HG02623 (cell line): ENCODE data around the gene PCDH9.

Source experiments
- ATAC-seq: cut with Tn5 transposase; IDR thresholded peaks from one replicate; pipeline ENCODE4 v1.9.1; 2021; ENCODE audit warnings: moderate library complexity; ENCODE audit not compliant: unreplicated experiment

PCDH9 gene

DNA sequence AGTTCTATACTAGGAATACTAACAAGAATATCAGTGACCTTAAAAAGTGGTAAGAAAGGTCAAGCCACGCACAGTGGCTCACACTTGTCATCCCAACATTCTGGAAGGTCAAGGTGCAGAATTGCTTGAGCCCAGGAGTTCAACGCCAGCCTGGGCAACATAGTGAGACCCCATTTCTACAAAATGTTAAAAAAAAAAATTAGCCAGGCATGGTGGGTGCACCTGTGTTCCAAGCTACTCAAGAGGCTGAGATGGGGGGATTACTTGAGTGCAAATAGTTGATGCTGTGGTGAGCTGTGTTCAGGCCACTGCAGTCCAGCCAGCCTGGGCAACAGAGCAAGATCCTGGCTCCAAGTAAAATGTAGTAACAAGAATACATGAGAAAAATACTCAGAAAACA is 61.8 kb downstream of the PCDH9 start:
- ATAC-seq = no peak

DNA sequence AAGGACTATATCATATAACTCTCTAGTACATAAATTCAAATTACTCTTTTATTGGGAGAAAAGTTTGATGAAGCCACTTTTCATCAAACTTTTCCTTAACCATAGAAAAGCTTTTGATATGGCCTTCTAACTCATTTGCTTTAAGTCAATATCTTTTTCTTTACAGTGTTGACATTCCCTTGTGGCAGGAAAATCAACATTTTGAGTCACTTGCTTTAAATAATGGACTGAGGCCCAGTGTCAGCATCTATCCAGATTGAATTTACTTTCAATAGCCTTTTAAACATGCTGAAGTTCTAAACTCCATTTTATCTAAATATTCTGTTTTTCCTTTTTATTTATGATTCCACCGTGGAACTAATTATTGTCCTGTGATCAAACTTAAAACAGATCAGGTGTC is 62.7 kb downstream of the PCDH9 start:
- ATAC-seq = no peak

DNA sequence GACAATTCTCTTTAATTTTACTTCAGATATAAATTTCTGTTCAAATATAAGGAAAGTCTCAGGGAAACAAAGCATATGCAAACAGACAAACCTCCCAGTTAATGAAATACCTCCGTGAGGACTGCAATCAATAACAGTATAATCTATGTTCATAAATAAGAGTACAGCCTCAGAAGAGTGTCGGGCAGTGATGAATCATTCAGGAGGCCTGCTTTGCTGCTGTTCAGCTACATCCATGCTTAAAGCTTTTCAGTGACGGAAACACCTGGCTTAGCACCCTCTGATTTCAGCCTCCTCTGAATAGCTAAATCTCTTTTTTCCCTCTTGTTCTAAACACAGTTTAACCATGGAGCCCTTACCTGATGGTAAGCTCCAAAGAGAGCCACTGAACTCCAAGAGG is 69.0 kb downstream of the PCDH9 start:
- no peak for ATAC-seq

DNA sequence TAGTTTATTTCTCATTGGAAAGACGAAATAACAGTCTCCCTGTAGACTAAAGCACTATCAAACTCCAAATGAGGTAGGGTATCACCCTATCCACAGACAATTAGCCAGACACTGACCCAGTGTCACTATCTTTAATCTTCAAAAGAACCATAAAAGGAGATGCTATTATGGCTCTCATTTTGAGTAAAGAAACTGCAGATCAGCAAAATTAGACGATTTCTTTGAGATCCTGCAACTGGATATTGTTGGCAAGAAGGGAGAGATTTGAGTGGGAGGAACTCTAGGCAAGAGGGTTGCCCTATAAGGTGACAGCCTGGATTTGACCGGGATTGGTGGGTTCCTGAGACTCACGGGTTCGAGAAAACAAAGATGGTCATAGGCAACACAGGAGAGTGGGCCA is 71.2 kb downstream of the PCDH9 start:
- no peak for ATAC-seq

DNA sequence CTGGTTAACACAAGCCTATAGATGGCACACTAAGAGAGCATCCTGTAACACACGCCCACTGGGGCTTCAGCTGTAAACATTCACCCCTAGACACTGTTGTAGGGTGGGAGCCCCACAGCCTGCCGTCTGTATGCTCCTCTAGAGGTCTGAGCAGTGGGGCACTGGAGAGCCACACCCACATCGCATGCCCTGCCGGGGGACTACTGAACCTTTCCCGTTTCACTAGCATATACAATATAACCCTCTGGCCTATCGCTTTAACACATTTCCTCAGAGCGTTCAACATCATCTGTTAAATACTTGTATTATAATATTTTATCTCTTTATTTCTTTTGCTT is 73.4 kb downstream of the PCDH9 start:
- ATAC-seq = no peak

DNA sequence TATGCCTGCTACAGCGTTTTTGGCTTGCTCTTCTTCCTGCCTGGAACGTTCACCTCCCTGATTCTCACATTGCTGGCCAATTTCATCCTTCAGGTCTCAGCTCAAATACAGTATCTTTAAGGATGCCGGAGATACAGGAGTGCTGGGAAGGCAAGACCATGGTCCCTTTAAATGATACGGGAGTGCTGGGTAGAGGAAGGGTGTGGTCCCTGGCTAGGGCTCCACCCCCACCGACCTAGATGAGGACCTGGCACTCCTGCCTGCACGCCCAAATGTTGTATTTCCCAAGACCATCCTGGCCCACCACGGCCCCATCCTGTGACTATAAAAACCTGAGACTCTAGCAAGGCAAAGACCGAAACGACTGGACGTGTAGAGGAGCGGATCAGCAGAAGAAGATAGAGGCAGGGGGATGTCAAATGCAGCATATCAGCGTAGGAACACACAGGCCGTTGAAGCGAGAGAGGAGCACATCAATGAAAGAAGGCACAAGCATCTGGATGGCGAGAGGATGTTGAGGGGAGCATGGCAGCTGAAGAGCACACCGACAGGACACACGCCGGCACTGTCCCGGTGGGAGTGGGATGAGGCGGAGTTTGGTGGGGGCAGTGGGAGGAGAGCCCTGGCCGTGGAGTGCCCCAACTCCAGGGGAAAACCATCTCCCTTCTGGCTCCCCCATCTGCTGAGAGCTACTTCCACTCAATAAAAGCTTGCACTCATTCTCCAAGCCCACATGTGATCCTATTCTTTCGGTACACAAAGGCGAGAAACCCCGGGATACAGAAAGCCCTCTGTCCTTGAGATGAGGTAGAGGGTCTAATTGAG is 74.0 kb downstream of the PCDH9 start:
- no peak for ATAC-seq

DNA sequence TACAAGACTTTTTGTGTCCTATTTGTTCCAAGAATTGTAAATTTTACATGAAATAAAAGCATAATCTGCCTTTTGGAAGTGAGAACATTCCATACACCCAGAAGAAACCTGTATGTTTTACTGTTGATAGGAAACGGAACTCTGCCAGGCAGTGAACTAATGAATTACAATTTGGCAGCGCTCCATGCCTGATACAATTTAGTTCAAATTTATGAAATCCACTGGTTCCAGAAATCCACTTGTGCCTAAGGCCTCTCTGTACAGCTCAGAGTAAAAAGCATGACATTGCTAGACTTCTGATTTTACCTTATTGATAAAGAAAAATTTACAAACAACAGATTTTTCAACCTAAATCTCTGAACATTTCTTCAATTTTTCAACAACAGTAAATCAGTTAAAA is 78.1 kb downstream of the PCDH9 start:
- no peak for ATAC-seq

DNA sequence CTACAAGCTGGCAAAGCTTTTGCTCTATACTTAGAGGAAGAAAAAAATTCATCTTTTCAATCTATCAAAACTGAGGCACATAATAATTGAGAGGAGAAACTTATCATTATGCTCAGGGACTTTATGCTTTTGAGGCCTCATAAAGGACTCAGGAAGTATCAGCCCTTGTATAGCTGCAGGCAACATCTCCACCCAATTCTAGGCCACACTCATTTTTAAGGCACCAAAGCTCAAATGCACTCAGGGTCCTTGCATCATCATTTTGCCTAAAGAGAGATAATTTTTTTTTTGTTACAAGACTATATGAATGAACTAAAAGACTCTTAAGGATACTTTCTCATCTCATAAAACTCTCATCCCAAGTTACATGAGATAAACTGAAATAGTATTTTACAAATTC is 78.5 kb downstream of the PCDH9 start:
- ATAC-seq = no peak

DNA sequence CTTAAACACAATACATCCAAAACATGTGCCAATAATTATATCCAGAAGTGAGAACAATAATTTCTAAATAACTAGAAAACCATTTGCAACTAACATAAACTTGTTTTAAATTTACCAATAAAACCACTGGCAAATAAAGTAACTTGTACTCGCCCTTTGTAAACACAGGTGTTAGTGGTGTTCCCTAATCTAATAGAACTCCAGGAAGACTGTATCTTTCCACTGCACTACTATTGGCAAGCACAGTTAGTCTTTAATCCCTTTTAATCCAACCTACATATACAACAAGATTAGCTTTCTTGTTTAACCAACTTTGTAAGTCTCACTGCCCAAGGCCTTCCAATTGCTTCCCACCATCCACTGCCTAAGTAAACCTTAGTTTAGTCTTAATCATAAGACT is 79.5 kb downstream of the PCDH9 start:
- no peak for ATAC-seq

DNA sequence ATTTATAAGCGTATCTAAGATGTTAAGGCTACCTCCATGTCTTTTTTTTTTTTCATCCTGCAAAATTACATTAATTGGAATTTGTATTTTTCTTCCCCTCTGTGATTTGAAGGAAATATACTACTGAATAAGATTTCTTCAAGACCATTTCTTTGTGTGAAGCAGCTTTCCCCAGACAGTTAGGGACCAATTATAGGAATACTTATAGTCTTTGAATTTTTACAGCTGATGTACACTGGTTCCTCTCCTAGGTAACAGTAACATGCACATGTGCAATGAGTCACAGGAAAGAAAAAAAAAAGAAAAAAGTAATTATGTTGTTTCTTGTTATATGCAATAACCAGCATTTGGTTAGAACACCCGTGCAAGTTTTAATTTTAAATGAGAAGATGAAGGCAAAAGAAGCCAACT is 82.0 kb downstream of the PCDH9 start:
- no peak for ATAC-seq

DNA sequence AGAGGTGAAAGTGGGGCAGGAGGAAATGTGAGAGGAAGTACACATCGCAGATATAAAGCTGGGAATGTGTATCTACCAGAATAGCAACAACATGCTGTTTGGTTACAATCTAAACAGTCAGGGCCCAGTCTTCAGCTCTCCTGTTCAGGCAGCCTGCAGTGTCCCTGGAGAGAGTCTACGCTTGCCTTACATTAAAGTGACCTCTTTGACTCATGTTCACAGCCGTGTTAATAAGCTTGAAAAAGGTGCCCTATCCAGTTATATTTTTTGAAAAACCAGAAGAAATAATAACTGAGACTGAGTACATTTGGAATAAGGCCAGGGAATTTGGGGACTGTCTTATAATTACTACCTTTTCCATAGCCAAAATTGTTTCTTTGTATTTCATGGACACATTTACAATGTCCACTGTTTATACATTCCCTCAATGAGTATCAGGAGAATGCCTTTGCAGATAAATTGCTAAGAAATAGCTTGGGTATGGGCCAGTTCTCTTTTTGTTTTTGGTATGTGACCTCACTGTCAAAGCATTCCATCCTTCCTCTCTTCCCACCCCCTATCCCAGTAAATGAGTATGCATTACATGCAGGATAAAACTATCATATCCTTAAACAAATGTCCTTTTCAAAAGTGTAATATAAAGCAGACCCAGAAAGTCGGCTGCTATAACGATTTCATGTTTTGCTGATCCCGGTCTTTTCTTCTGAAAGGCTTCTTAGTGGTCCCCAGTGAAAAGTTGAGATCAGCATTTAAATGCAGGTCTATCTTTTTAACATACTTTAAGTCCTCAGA is 82.6 kb downstream of the PCDH9 start:
- no peak for ATAC-seq

DNA sequence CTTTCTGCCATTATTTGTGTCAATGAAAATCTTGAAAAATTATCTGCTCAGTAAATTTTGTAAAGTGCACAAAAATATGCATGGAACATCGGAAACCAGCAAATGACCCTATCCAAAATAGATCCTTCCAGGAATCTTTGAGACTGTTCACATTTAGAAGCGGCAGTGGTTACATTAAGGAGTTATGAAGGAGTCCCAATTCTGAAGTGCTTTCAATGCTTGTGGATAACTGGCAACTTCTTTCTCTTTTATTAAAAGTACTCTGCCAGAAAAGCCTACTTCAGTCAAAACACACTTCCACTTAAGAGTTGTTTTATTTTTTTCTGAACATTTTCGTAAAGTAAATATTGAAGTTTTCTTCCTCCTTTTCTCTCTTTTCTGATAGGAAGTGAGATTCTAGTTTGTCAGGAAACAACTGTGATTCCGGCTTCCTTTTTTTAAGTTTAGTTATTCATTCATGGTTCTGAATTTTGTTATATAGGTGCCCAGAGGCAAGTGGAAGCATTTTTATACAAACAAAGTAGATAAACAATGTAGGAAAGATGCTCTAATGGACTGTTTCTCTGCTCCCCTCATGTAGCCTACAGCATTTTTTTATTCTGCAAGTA is 83.5 kb downstream of the PCDH9 start:
- no peak for ATAC-seq

DNA sequence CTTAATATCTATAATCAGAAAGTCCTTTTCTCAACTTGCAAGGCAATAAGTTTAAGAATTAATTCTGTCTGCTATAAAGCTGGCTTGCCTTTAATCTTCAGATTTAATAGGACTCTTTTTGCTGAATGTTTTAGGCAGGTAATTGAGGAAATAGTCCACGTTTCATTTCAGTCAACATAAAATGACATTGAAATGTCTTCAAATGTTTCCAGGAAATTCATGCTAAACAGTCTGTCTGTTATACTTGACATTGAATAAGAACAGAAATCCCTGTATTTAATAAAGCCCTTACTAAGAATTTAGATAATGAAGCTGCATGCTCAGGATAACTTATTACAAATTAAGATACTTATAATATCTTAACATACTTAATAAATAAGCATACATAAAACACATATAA is 84.2 kb downstream of the PCDH9 start:
- no peak for ATAC-seq

DNA sequence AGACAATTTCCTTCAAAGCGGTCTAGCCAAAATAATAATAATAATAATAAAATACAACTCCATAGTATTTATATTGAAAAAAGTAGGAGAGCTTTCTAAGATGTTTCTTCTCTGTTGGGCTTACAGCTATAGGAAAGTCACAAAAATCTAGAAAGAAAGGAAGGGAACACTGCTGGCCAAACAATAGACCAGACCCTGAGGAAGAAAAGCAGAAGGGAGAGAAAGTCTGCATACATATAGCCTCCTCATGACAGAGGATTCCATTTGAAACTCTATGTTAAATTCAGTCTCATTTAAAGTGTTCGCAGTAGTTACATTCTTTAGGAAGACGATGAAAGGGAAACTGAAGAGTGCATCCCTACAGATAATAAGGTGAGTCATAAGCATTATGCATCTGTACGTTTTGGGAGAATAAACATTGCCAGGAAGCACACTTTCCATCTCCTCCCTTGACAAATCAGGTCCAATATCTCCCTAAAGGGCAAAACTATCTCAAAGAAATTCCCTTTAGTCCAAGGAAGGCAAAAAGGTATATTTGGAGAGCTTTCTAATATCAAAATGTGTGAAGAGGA is 86.5 kb downstream of the PCDH9 start:
- ATAC-seq = no peak

DNA sequence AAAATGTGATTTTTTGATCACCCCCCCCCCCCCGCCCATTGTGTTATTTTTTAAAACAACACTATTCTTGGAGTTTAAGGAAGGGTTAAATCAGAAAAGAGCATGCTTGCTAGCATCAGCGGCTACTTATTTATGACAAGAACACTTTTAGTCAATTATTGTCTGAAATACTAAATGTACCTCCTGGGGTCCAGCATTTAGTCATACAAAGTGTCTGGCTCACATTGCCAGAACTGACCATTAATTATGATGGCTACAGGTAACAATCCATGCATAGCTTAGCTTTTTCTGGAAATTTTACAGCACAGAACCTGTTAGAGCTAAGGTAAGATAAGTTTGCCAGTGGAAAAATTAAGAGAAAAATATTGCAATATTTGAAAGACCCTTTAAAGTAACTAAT is 90.1 kb downstream of the PCDH9 start:
- ATAC-seq = no peak

DNA sequence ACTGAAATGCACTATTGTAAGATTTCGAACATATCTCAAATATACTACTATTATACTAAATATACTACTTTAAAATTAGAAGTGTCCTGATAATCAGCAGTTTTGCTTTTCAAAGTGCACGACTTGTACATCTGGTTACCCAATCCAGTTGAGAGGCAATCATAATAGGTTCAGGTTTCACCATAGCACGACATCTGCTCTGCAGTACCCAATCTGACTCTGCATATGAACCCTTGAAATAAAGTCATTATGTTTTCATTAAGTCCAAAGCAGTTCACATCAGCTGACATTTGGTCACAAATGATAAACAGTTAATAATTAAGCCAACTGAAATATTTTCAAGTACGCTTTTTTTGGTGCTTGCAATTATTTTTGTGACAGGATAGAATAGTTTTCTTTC is 90.6 kb downstream of the PCDH9 start:
- no peak for ATAC-seq

DNA sequence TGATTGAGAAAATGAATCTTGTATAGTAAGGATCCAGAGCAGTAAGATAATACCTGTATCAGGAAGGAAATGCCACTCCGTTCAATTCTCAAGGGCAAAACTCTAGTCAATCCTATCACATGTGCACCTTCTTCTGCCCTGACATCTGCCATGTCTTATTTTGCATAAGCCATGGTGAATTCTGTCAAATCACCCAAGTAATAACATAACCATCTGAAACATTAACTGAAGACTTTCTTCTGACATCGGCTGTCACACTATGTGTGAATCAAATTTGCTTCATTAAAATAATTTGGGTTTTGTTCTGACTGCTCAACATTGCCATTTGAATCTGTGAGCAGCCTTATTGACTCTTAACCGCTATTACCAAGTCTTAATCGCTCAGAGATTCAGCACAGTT is 91.2 kb downstream of the PCDH9 start:
- no peak for ATAC-seq

DNA sequence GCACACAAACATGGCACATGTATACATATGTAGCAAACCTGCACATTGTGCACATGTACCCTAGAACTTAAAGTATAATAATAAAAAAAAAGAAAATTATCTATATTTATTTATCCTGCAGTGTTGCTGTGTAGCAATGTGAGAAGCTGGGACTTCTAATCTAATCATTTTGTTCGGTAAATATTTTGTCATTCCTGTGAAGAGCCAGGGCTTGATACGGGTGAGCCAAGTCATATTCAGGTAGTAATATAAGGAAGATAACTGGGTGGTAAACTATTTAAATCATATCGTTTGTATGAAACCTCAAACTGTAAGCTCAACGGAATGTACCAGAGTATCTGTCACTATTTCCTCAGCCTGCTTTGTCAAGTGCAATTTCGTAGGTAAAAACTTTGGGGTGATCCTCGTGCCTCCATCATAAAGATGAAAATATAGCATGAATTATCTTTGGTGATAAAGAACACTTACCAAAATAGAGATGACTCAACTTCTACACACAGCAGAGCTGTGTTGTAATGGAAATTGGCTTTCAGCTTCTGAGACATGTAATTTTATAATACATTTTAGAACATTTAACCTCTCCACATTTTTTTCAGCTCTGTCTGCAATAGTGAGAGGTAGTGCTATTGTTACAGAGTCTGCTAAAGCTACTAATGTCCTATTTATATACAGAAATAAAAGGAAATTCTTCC is 92.9 kb downstream of the PCDH9 start:
- ATAC-seq = no peak

DNA sequence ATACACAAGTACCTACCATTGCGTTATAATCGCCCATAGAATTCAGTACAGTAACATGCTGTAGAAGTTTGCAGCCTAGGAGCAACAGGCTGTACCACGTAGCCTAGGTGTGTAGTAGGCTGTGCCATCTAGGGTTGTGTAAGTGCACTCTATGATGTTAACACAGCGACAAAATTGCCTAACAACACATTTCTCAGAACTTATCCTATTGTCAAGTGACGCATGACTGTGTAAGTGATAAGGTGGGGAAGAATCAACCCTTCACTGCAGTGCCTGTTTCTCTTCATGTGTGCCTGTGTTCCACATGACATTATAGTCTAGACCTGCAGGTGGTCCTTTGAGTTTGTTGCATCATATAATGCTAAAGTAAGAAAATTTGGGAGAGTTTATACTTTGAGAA is 94.0 kb downstream of the PCDH9 start:
- no peak for ATAC-seq

DNA sequence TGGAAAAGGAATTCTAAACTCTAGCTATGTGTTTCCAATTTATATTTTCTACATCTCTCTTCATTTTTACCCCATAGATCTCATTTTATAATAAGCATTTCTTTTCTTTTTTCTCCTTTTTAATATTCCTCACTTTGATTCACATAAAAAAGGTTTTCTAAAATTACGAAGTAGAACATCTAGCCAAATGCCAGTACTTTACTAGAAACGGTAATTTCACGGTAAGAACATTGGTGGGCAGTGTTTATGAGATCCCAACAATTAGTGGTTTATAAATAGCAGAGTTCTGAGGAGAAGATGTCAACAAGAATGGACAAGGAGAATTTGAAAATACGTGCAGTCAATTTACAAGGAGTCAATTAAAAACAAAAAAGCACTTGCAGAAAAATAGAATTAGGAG is 94.8 kb downstream of the PCDH9 start:
- ATAC-seq = no peak

DNA sequence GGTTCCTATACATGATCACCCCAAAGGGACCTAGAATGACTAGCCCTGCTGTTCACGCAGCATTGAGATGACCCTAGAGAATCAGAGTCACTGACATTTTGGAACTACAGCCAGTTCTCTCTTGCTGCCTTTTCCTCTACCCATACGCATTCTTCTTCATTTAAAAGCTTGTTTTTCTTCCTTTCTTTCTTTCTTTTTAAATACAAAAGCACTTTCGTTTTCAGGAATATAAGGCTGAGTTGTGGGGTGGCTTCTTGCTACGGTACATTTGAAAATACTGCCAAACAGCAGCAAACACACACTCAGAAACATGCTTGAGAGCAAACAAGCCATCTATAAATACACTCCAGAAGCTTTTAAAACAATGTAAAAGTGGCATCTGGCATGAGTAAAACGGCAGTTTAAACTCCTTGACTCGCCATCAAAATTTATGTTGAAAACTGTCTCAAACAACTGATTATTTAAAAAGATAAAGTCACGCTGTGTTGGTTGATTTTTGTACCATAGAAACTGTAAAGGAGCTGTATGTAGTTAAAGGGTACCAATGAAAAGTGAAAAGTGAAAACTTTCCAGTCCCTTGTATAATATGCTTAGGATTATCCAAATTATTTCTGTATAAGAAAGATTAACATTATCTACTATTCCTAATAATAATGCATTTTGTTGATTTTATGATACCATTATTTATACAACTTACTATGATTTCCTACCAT is 95.6 kb downstream of the PCDH9 start:
- ATAC-seq = no peak
